ENCODE results near the gene MAP3K5. TPM values are rescaled to one million over a fixed set of nuclear protein-coding genes. Genes with fewer than 3 reads are reported as not detected.

The MAP3K5 gene
- total and polyA plus RNA-seq, 9 of the 15 experiments (the other 6 are each of a cell fraction or from before 2014, with no cell fraction given): 2.2 to 13.0 (median 9.9) TPM

GRCh38 chr6:136822376-136823127 is 30.3 kb upstream of the MAP3K5 start, which contains the start of gene PEX7 (continued):
- TF ChIP-seq, protein P1, sequence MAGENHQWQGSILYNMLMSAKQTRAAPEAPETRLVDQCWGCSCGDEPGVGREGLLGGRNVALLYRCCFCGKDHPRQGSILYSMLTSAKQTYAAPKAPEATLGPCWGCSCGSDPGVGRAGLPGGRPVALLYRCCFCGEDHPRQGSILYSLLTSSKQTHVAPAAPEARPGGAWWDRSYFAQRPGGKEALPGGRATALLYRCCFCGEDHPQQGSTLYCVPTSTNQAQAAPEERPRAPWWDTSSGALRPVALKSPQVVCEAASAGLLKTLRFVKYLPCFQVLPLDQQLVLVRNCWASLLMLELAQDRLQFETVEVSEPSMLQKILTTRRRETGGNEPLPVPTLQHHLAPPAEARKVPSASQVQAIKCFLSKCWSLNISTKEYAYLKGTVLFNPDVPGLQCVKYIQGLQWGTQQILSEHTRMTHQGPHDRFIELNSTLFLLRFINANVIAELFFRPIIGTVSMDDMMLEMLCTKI (IDR thresholded peaks at IDR 0.05; ENCODE audit: partially characterized antibody): no peak
- TF ChIP-seq LCOR (CRISPR knock-in tag; IDR thresholded peaks at IDR 0.05): 0 out of 2 replicates have a peak, but pooled peaks have one; percentile 31
- TF ChIP-seq, protein P2, sequence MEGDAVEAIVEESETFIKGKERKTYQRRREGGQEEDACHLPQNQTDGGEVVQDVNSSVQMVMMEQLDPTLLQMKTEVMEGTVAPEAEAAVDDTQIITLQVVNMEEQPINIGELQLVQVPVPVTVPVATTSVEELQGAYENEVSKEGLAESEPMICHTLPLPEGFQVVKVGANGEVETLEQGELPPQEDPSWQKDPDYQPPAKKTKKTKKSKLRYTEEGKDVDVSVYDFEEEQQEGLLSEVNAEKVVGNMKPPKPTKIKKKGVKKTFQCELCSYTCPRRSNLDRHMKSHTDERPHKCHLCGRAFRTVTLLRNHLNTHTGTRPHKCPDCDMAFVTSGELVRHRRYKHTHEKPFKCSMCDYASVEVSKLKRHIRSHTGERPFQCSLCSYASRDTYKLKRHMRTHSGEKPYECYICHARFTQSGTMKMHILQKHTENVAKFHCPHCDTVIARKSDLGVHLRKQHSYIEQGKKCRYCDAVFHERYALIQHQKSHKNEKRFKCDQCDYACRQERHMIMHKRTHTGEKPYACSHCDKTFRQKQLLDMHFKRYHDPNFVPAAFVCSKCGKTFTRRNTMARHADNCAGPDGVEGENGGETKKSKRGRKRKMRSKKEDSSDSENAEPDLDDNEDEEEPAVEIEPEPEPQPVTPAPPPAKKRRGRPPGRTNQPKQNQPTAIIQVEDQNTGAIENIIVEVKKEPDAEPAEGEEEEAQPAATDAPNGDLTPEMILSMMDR (IDR thresholded peaks at IDR 0.05 in 2 of 3, conservative IDR thresholded peaks at IDR 0.05 in 1 of 3; ENCODE audit: insufficient read depth in 2 of 3, low read depth in 1 of 3, low read length in 3 of 3): peak; percentile 43 to 62 (median 59); a peak in 5 of 6 replicates
- TF ChIP-seq, protein P3, sequence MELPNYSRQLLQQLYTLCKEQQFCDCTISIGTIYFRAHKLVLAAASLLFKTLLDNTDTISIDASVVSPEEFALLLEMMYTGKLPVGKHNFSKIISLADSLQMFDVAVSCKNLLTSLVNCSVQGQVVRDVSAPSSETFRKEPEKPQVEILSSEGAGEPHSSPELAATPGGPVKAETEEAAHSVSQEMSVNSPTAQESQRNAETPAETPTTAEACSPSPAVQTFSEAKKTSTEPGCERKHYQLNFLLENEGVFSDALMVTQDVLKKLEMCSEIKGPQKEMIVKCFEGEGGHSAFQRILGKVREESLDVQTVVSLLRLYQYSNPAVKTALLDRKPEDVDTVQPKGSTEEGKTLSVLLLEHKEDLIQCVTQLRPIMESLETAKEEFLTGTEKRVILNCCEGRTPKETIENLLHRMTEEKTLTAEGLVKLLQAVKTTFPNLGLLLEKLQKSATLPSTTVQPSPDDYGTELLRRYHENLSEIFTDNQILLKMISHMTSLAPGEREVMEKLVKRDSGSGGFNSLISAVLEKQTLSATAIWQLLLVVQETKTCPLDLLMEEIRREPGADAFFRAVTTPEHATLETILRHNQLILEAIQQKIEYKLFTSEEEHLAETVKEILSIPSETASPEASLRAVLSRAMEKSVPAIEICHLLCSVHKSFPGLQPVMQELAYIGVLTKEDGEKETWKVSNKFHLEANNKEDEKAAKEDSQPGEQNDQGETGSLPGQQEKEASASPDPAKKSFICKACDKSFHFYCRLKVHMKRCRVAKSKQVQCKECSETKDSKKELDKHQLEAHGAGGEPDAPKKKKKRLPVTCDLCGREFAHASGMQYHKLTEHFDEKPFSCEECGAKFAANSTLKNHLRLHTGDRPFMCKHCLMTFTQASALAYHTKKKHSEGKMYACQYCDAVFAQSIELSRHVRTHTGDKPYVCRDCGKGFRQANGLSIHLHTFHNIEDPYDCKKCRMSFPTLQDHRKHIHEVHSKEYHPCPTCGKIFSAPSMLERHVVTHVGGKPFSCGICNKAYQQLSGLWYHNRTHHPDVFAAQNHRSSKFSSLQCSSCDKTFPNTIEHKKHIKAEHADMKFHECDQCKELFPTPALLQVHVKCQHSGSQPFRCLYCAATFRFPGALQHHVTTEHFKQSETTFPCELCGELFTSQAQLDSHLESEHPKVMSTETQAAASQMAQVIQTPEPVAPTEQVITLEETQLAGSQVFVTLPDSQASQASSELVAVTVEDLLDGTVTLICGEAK (IDR thresholded peaks at IDR 0.05): peak; percentile 83
- TF ChIP-seq, protein P3 (CRISPR knock-in tag; IDR thresholded peaks at IDR 0.05): no peak
- TF ChIP-seq KLF6 (CRISPR knock-in tag; IDR thresholded peaks at IDR 0.05; ENCODE audit: borderline replicate concordance): no peak
- no peak for TF ChIP-seq CCAR2 (IDR thresholded peaks at IDR 0.05; ENCODE audit: low read depth, low read length)
- TF ChIP-seq ADNP (tag; IDR thresholded peaks at IDR 0.05): 0 out of 2 replicates have a peak, but pooled peaks have one; percentile 28
- peak; percentile 92 for TF ChIP-seq RBBP5 (IDR thresholded peaks at IDR 0.05; ENCODE audit: borderline replicate concordance, insufficient read depth, low read length, poor library complexity, severe bottlenecking)
- TF ChIP-seq POLR2AphosphoS2 (IDR thresholded peaks at IDR 0.05; ENCODE audit: low read length): no peak
- no peak for TF ChIP-seq CHD2 (IDR thresholded peaks at IDR 0.05; ENCODE audit: low read depth, low read length)
- peak; percentile 84 for TF ChIP-seq HCFC1 (IDR thresholded peaks at IDR 0.05; ENCODE audit: low read depth, low read length)
- TF ChIP-seq BRCA1 (IDR thresholded peaks at IDR 0.05): no peak
- TF ChIP-seq BRCA1 (CRISPR knock-in tag; IDR thresholded peaks at IDR 0.05): no peak
- no peak for TF ChIP-seq HMG20A (CRISPR knock-in tag; conservative IDR thresholded peaks at IDR 0.05)
- TF ChIP-seq SREBF1 (IDR thresholded peaks at IDR 0.05; ENCODE audit: borderline replicate concordance, low read depth, low read length): no peak
